RWPE2 (cell line): ENCODE measurements around the gene ETFDH.
A peak's percentile ranks its signal among the peaks of the same experiment; 100 is the strongest.

Experiments used
- ATAC-seq: fragments of 200-7000 bp; cut with Tn5 transposase; 3 replicates; pipeline ENCODE4 v1.9.1; 2021; ENCODE audit warnings: low read depth
- DNase-seq: peaks from one replicate; pipeline ENCODE4 v3.0.0-alpha.2; 2020; ENCODE audit warnings: low spot score
- H3K27ac ChIP-seq: fragments of 450-650 bp; 2 replicates; pipeline ENCODE4 v1.5.1; 2017; ENCODE audit warnings: mild to moderate bottlenecking; ENCODE audit not compliant: poor library complexity, severe bottlenecking
- H3K27me3 ChIP-seq: fragments of 250-450 bp; sonication (Bioruptor Pico); 2 replicates; pipeline ENCODE4 v1.5.1; 2021; ENCODE audit warnings: mild to moderate bottlenecking, moderate library complexity; ENCODE audit not compliant: insufficient read depth, poor library complexity, severe bottlenecking
- H3K36me3 ChIP-seq: fragments of 250-450 bp; sonication (Bioruptor Pico); 2 replicates; pipeline ENCODE4 v1.5.1; 2020; ENCODE audit warnings: low read depth, mild to moderate bottlenecking, moderate library complexity
- H3K4me1 ChIP-seq: fragments of 250-450 bp; sonication (Bioruptor Pico); 2 replicates; pipeline ENCODE4 v1.5.1; 2021; ENCODE audit warnings: mild to moderate bottlenecking, moderate library complexity; ENCODE audit not compliant: insufficient read depth, poor library complexity, severe bottlenecking
- H3K4me3 ChIP-seq: fragments of 250-450 bp; sonication (Bioruptor Pico); 2 replicates; pipeline ENCODE4 v1.5.1; 2021; ENCODE audit warnings: mild to moderate bottlenecking, moderate library complexity; ENCODE audit not compliant: severe bottlenecking
- H3K9me3 ChIP-seq: fragments of 250-450 bp; sonication (Bioruptor Pico); 2 replicates; pipeline ENCODE4 v1.5.1; 2021; ENCODE audit warnings: mild to moderate bottlenecking, moderate library complexity; ENCODE audit not compliant: severe bottlenecking
- CTCF ChIP-seq: fragments of 450-650 bp; IDR thresholded peaks from one replicate; pipeline ENCODE4 v1.5.1; 2017; ENCODE audit warnings: mild to moderate bottlenecking, moderate library complexity; ENCODE audit not compliant: poor library complexity, severe bottlenecking

Gene ETFDH

GRCh38 chr4:158724637-158725036 lies 52.5 kb downstream of the ETFDH start:
- Histone ChIP-seq H3K4me1 (peaks cover 4% of the 10 kb centered on the region), H3K27me3 (no peaks in the 10 kb centered on the region), H3K4me3 (no peak overlapping the region), H3K27ac (no peak overlapping the region), H3K36me3 (peaks cover 23% of the 10 kb centered on the region), H3K9me3 (no peaks in the 10 kb centered on the region)
- no peak for DNase-seq
- ATAC-seq = no peak
- TF ChIP-seq CTCF = no peak

GRCh38 chr4:158726633-158727032 lies 54.5 kb downstream of the ETFDH start:
- H3K36me3 ChIP-seq = peaks cover 3% of the 10 kb centered on the region
- no peak overlapping the region for H3K4me3 ChIP-seq
- ATAC-seq = no peak
- DNase-seq = no peak
- H3K27ac ChIP-seq = no peak overlapping the region
- no peaks in the 10 kb centered on the region for H3K27me3 ChIP-seq
- H3K9me3 ChIP-seq = no peaks in the 10 kb centered on the region
- no peak for TF ChIP-seq CTCF
- peaks cover 4% of the 10 kb centered on the region for H3K4me1 ChIP-seq

GRCh38 chr4:158728236-158728635 lies 56.1 kb downstream of the ETFDH start:
- H3K27me3 ChIP-seq = no peaks in the 10 kb centered on the region
- no peak overlapping the region for H3K4me3 ChIP-seq
- ATAC-seq = no peak
- TF ChIP-seq CTCF = no peak
- no peak for DNase-seq
- H3K9me3 ChIP-seq = no peaks in the 10 kb centered on the region
- no peak overlapping the region for H3K27ac ChIP-seq
- no peaks in the 10 kb centered on the region for H3K4me1 ChIP-seq
- no peaks in the 10 kb centered on the region for H3K36me3 ChIP-seq

GRCh38 chr4:158729716-158730559 lies 57.8 kb downstream of the ETFDH start:
- peak; percentile 87 for ATAC-seq
- peak; percentile 95 for TF ChIP-seq CTCF
- Histone ChIP-seq H3K27me3 (no peaks in the 10 kb centered on the region), H3K27ac (no peak overlapping the region), H3K4me3 (no peak overlapping the region), H3K4me1 (no peaks in the 10 kb centered on the region), H3K9me3 (no peaks in the 10 kb centered on the region), H3K36me3 (no peaks in the 10 kb centered on the region)
- DNase-seq = no peak

- no peaks in the 10 kb centered on the region for H3K9me3 ChIP-seq
- no peaks in the 10 kb centered on the region for H3K27me3 ChIP-seq
- H3K4me3 ChIP-seq = no peak overlapping the region
- no peaks in the 10 kb centered on the region for H3K4me1 ChIP-seq
- TF ChIP-seq CTCF = no peak
- DNase-seq (no peak), ATAC-seq (no peak)
- H3K27ac ChIP-seq = no peak overlapping the region
- no peaks in the 10 kb centered on the region for H3K36me3 ChIP-seq
These were observed 66.8 kb downstream of the ETFDH start for GRCh38 chr4:158738866-158739265.
